Mesenchymal stem cell (in vitro differentiated cells and primary cell): ENCODE data around the gene MYBL2.
A peak's percentile ranks its signal among the peaks of the same experiment; 100 is the strongest.

Source experiments
- DNase-seq: peaks from one replicate; pipeline ENCODE4 v3.0.0-alpha.2; 2013
- H2AFZ ChIP-seq: one replicate; pipeline ENCODE4 v1.6.1; 2013; ENCODE audit warnings: low read depth, mild to moderate bottlenecking, control low read depth, inconsistent platforms, low read length, moderate library complexity
- H2AK5ac ChIP-seq: 2 replicates; pipeline ENCODE4 v1.6.1; 2013; ENCODE audit warnings: low read length, moderate library complexity, mild to moderate bottlenecking, inconsistent platforms; ENCODE audit not compliant: severe bottlenecking
- H2BK120ac ChIP-seq: one replicate; pipeline ENCODE4 v1.6.1; 2013; ENCODE audit warnings: low read depth, mild to moderate bottlenecking, inconsistent platforms, low read length, moderate library complexity
- H2BK12ac ChIP-seq, 2 experiments: one replicate each; pipeline ENCODE4 v1.6.1; 2013; ENCODE audit warnings: inconsistent platforms in 2 of 2, low read length in 2 of 2, mild to moderate bottlenecking in 2 of 2, moderate library complexity in 2 of 2, control low read depth in 1 of 2
- H2BK15ac ChIP-seq: one replicate; pipeline ENCODE4 v1.6.1; 2013; ENCODE audit warnings: mild to moderate bottlenecking, low read depth, inconsistent platforms; ENCODE audit not compliant: poor library complexity, severe bottlenecking
- H2BK5ac ChIP-seq: 2 replicates; pipeline ENCODE4 v1.6.1; 2013; ENCODE audit warnings: low read depth, mild to moderate bottlenecking, low read length, control low read depth, inconsistent platforms; ENCODE audit not compliant: poor library complexity, severe bottlenecking
- H3K14ac ChIP-seq, 2 experiments: one replicate each; pipeline ENCODE4 v1.6.1; 2013; ENCODE audit warnings: inconsistent platforms in 2 of 2, low read length in 2 of 2, control low read depth in 1 of 2, mild to moderate bottlenecking in 1 of 2, moderate library complexity in 1 of 2
- H3K18ac ChIP-seq, 2 experiments: one replicate each; pipeline ENCODE4 v1.6.1; 2013; ENCODE audit warnings: inconsistent platforms in 2 of 2, low read length in 2 of 2, control low read depth in 1 of 2, low read depth in 1 of 2, mild to moderate bottlenecking in 1 of 2
- H3K23ac ChIP-seq, 2 experiments: one replicate each; pipeline ENCODE4 v1.6.1; 2013; ENCODE audit warnings: inconsistent platforms in 2 of 2, low read length in 2 of 2, mild to moderate bottlenecking in 2 of 2, moderate library complexity in 2 of 2, control low read depth in 1 of 2
- H3K27ac ChIP-seq: 2 replicates; pipeline ENCODE4 v1.5.1; 2013; ENCODE audit warnings: mild to moderate bottlenecking, moderate library complexity, low read length, control low read depth, inconsistent platforms; ENCODE audit not compliant: poor library complexity, severe bottlenecking
- H3K27me3 ChIP-seq, 2 experiments: 2 replicates each; pipeline versions ENCODE4 v1.6.1 to v1.7.0; 2013; ENCODE audit warnings: low read length in 2 of 2, mild to moderate bottlenecking in 2 of 2, moderate library complexity in 2 of 2, control low read depth in 1 of 2, inconsistent platforms in 1 of 2; ENCODE audit not compliant: control insufficient read depth in 1 of 2, insufficient read depth in 1 of 2
- H3K36me3 ChIP-seq, 2 experiments: 2 replicates each; pipeline versions ENCODE4 v1.6.1 to v1.7.0; 2013; ENCODE audit warnings: low read length in 2 of 2, control low read depth in 1 of 2, inconsistent platforms in 1 of 2, low read depth in 1 of 2, mild to moderate bottlenecking in 1 of 2; ENCODE audit not compliant: insufficient read depth in 2 of 2, control insufficient read depth in 1 of 2
- H3K4ac ChIP-seq, 2 experiments: one replicate each; pipeline ENCODE4 v1.6.1; 2013; ENCODE audit warnings: inconsistent platforms in 2 of 2, low read length in 2 of 2, mild to moderate bottlenecking in 2 of 2, moderate library complexity in 2 of 2, control low read depth in 1 of 2, low read depth in 1 of 2
- H3K4me1 ChIP-seq: 2 replicates; pipeline ENCODE4 v1.6.1; 2013; ENCODE audit warnings: low read depth, low read length, control low read depth; ENCODE audit not compliant: control insufficient read depth, insufficient read depth
- H3K4me2 ChIP-seq: 2 replicates; pipeline ENCODE4 v1.6.1; 2013; ENCODE audit warnings: low read length, mild to moderate bottlenecking, inconsistent platforms; ENCODE audit not compliant: poor library complexity, severe bottlenecking
- H3K4me3 ChIP-seq, 2 experiments: 2 replicates each; pipeline versions ENCODE4 v1.5.1 to v1.7.0; 2013; ENCODE audit warnings: low read length in 2 of 2, mild to moderate bottlenecking in 2 of 2, control low read depth in 1 of 2, low read depth in 1 of 2; ENCODE audit not compliant: insufficient read depth in 1 of 2
- H3K79me1 ChIP-seq: replicated peaks from 2 replicates; pipeline ENCODE4 v1.6.1; 2013; ENCODE audit warnings: mild to moderate bottlenecking, control low read depth, low read length, inconsistent platforms; ENCODE audit not compliant: poor library complexity, severe bottlenecking
- H3K9ac ChIP-seq: 2 replicates; pipeline ENCODE4 v1.7.0; 2013; ENCODE audit warnings: mild to moderate bottlenecking, low read length, moderate library complexity
- H3K9me3 ChIP-seq: 2 replicates; pipeline ENCODE4 v1.7.0; 2013; ENCODE audit warnings: mild to moderate bottlenecking, low read length; ENCODE audit not compliant: control insufficient read depth
- H4K8ac ChIP-seq: one replicate; pipeline ENCODE4 v1.6.1; 2013; ENCODE audit warnings: inconsistent platforms, mild to moderate bottlenecking, low read length, moderate library complexity
- H4K91ac ChIP-seq: one replicate; pipeline ENCODE4 v1.6.1; 2013; ENCODE audit warnings: mild to moderate bottlenecking, low read length, inconsistent platforms
- WGBS: methylation state at CpG from one replicate; pipeline ENCODE4 v1.1.7; 2013; ENCODE audit warnings: mixed read lengths; 5-methylcytosine and 5-hydroxymethylcytosine counted together

The MYBL2 gene

GRCh38 chr20:43665466-43666176 is 1.3 kb upstream of the MYBL2 start:
- H3K4me3 ChIP-seq = no peak overlapping the region
- no peak overlapping the region for H3K14ac ChIP-seq
- H3K4me2 ChIP-seq = no peak overlapping the region
- DNase-seq = no peak
- no peak overlapping the region for H4K8ac ChIP-seq
- H3K27ac ChIP-seq = no peak overlapping the region
- H3K9ac ChIP-seq = no peak overlapping the region
- no peak overlapping the region for H3K4ac ChIP-seq
- H3K79me1 ChIP-seq = peaks cover 10% of the 10 kb centered on the region
- H3K36me3 ChIP-seq = no peaks in the 10 kb centered on the region
- H2BK12ac ChIP-seq = no peak overlapping the region
- no peak overlapping the region for H2BK120ac ChIP-seq
- no peak overlapping the region for H3K23ac ChIP-seq
- H4K91ac ChIP-seq = no peak overlapping the region
- H3K18ac ChIP-seq = no peak overlapping the region
- 68% methylated on average over 5 of the region's 6 CpGs for WGBS
- no peak overlapping the region for H2AFZ ChIP-seq
- peaks cover 22% of the 10 kb centered on the region for H3K4me1 ChIP-seq
- H2AK5ac ChIP-seq = no peak overlapping the region
- H2BK15ac ChIP-seq = no peak overlapping the region
- no peaks in the 10 kb centered on the region for H3K9me3 ChIP-seq
- H2BK5ac ChIP-seq = no peak overlapping the region
- peaks cover 0 to 16% of the 10 kb centered on the region in 2 experiments for H3K27me3 ChIP-seq

GRCh38 chr20:43667341-43668132 is 623 bp downstream of the MYBL2 start:
- Histone ChIP-seq H3K9ac (no peak overlapping the region), H2BK5ac (no peak overlapping the region), H3K4ac (no peak overlapping the region), H2AK5ac (no peak overlapping the region), H2BK15ac (no peak overlapping the region), H2AFZ (no peak overlapping the region), H4K8ac (no peak overlapping the region), H2BK120ac (no peak overlapping the region), H3K4me1 (peaks cover 22% of the 10 kb centered on the region), H3K18ac (peak overlapping the region in 1 of 2 experiments; percentile 48), H3K79me1 (peaks cover 13% of the 10 kb centered on the region), H3K27me3 (peaks cover 0 to 16% of the 10 kb centered on the region in 2 experiments), H3K27ac (no peak overlapping the region), H2BK12ac (no peak overlapping the region), H4K91ac (no peak overlapping the region), H3K4me2 (peak overlapping the region; percentile 83), H3K23ac (peak overlapping the region in 1 of 2 experiments; percentile 46), H3K36me3 (no peaks in the 10 kb centered on the region), H3K14ac (no peak overlapping the region), H3K9me3 (no peaks in the 10 kb centered on the region), H3K4me3 (peak overlapping the region; percentile 54 to 62)
- DNase-seq = peak; percentile 12
- WGBS = 8% methylated on average over 33 of the region's 34 CpGs

GRCh38 chr20:43669332-43669731 is 2.4 kb downstream of the MYBL2 start:
- Histone ChIP-seq H3K18ac (no peak overlapping the region), H4K8ac (no peak overlapping the region), H3K79me1 (peaks cover 17% of the 10 kb centered on the region), H3K23ac (no peak overlapping the region), H3K4me3 (no peak overlapping the region), H3K4me2 (no peak overlapping the region), H2BK5ac (no peak overlapping the region), H3K27ac (no peak overlapping the region), H3K36me3 (peaks cover 0 to 5% of the 10 kb centered on the region in 2 experiments), H4K91ac (no peak overlapping the region), H2AFZ (no peak overlapping the region), H3K27me3 (peaks cover 0 to 16% of the 10 kb centered on the region in 2 experiments), H3K4ac (no peak overlapping the region), H2BK120ac (no peak overlapping the region), H3K4me1 (peaks cover 22% of the 10 kb centered on the region), H2AK5ac (no peak overlapping the region), H3K9me3 (no peaks in the 10 kb centered on the region), H3K14ac (no peak overlapping the region), H2BK12ac (no peak overlapping the region), H2BK15ac (no peak overlapping the region), H3K9ac (no peak overlapping the region)
- 64% methylated on average over 3 of the region's 3 CpGs for WGBS
- peak; percentile 27 for DNase-seq

- H3K9ac ChIP-seq = no peak overlapping the region
- H3K27ac ChIP-seq = no peak overlapping the region
- no peak overlapping the region for H2BK12ac ChIP-seq
- no peak overlapping the region for H2BK15ac ChIP-seq
- peaks cover 0 to 15% of the 10 kb centered on the region in 2 experiments for H3K27me3 ChIP-seq
- H3K4me2 ChIP-seq = no peak overlapping the region
- peaks cover 22% of the 10 kb centered on the region for H3K4me1 ChIP-seq
- DNase-seq = no peak
- no peak overlapping the region for H3K23ac ChIP-seq
- H4K91ac ChIP-seq = no peak overlapping the region
- no peak overlapping the region for H3K14ac ChIP-seq
- no peak overlapping the region for H2BK120ac ChIP-seq
- H3K18ac ChIP-seq = no peak overlapping the region
- no peak overlapping the region for H2AK5ac ChIP-seq
- H2BK5ac ChIP-seq = no peak overlapping the region
- H4K8ac ChIP-seq = no peak overlapping the region
- no peaks in the 10 kb centered on the region for H3K9me3 ChIP-seq
- H3K36me3 ChIP-seq = peaks cover 0 to 5% of the 10 kb centered on the region in 2 experiments
- H2AFZ ChIP-seq = no peak overlapping the region
- 100% methylated on average over 1 of the region's 2 CpGs for WGBS
- H3K4me3 ChIP-seq = no peak overlapping the region
- no peak overlapping the region for H3K4ac ChIP-seq
- peaks cover 17% of the 10 kb centered on the region for H3K79me1 ChIP-seq
Observed at GRCh38 chr20:43670423-43670822, 3.5 kb downstream of the MYBL2 start.
